Measurements from ENCODE around the gene DPF3.

Gene DPF3

GRCh38 chr14:72893636-72894322 is at the start of gene DPF3:
DPF3 (minus strand) TSS chr14:72894101; CDS start chr14:72894088, 13 bp downstream.
- peak; percentile 94 to 97 (median 95) for DNase-seq

- DNase-seq = no peak
These were observed 49.0 kb upstream of the DPF3 start for GRCh38 chr14:72942934-72943333.

DNA sequence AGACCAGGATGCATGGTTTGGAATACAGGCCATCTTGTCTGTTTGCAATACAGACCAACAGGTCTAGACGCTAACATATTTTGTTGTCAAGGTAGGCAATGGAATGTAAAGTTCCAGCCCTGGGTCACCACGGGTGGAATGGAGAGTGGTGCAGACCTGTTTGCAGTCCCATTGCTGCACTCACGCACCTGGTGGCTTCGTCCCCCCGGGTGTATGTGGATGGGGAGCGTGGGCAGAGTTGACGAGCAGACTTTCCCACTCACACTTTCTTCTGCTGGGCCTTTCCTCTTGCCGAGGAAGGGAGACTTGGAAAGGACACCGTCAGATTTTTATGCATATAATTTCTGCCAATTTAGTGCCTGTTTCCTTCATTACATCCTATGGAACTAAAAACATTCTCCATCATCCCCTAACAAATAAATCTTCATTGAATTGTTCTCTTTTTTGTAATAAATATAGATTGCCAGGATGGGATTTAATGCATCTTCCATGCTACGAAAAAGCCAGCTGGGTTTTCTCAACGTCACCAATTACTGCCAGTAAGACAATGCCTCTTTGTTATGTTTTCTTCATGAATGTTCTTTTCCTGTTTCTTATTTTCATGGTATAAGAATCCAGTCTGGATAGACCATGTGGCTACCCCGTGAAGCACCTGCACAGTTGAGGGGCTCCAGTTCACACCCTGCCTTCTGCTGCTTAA is 47.5 kb upstream of the DPF3 start:
- no peak for DNase-seq

DNA sequence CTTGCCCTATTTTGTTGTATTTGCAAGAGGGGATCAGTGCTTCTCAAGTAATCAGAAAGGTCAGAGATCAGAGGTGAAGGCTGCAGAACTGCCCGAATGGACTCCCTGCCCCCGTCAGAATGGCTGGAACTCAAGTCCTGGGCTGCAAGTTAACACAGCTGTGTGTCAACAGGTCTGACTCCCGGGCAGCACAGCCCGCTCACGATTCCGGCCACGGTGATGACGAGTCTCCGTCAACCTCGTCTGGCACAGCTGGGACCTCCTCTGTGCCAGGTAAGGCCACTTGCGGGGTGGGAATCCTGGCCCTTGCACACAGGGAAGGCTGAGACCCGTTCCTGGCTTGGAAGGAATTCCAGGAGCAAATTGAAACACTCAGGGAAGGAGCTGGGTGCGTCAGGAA is 45.7 kb upstream of the DPF3 start:
- no peak for DNase-seq

GRCh38 chr14:72932893-72933292 is 39.0 kb upstream of the DPF3 start:
- DNase-seq = no peak

GRCh38 chr14:72929316-72930080 is 35.6 kb upstream of the DPF3 start:
- no peak for DNase-seq

DNA sequence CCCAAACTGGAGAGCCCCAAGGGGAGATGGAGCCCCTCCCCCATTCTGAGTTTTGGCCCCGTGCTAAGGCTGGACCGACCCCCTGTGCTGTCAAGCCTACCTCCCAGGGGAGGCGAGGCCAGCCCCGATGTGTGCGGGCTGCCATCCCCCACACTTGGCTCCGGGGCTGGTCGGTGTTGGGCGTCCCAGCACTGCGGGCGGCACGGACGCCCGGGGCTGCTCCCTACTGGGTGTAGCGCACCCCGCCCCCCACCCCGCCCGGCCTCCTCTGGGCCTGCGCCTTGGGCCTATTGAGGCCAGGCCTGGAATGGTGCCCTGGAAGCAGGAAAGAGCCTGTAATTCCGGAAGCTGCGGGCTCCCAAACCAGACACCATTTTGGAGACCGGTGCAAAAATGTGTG is 35.0 kb upstream of the DPF3 start:
- DNase-seq = no peak

- peak; percentile 97 to 99 (median 99) for DNase-seq
These were observed 32.6 kb upstream of the DPF3 start, which contains the start of gene DCAF4 for GRCh38 chr14:72926292-72927028. DCAF4 (plus strand) TSS chr14:72926464; CDS start chr14:72937979, 11,515 bp downstream.

DNA sequence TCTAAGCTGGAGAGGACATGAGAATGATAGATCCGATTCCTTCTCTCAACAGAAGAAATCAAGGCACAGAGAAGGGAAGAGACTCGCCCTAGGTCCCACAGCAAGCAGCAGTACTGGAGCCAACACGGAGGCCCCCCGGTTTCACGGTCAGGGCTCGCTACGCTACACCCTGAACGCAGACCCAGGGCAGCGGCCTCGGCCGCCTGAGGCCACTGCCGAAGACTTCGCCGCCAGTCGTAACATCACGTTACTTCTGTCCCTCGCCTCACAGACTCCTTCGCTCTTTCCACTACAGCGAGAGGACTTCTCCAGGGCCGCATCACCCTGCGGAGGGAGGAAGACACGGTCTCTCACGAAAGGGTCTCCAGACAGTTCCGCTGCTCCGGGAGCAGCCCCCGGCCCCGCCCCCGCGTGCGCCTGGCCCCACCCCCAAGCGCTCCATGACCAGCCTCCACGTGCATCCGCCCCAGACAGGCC is 32.0 kb upstream of the DPF3 start:
- no peak for DNase-seq

GRCh38 chr14:72925171-72925759 is 31.4 kb upstream of the DPF3 start:
- DNase-seq = no peak

DNA sequence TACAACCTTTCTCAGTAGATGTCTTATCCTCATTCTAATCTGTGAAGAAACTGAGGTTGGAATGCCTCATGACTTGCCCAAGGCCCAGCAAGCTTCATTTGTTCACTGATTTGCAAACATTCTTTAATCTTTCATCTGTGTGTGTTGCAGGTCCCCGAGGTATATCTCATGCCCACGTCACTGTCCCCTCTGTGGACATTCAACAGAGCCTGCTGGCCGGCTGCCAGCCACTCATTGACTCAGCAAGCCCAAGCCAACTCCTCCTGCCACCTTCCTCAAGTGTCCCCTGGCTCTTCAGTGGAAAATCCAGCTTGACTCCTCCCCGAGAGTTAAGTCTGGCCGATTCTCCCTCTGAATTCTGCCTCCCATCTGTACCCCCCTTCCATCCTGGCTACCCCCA is 30.4 kb upstream of the DPF3 start:
- DNase-seq = peak in 2 of 3 experiments; percentile 21 to 34

DNA sequence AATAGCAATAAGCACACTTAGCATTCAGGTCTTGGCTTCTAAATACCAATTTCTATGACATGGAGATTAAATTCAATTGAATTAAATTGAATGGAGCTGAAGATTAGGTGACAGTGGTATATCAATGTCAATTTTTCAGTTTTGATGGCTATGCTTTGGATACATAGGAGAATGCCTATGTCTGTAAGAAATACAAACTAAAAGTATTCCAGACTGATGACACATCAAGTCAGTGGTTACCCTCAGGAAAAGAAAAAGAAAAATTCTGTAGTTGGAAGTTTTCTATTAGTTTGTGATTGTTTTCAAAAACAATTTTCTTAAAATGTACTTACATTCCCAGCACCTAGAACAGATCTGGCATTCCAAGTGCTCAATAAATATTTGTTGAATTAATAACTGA is 27.5 kb upstream of the DPF3 start:
- no peak for DNase-seq

DNA sequence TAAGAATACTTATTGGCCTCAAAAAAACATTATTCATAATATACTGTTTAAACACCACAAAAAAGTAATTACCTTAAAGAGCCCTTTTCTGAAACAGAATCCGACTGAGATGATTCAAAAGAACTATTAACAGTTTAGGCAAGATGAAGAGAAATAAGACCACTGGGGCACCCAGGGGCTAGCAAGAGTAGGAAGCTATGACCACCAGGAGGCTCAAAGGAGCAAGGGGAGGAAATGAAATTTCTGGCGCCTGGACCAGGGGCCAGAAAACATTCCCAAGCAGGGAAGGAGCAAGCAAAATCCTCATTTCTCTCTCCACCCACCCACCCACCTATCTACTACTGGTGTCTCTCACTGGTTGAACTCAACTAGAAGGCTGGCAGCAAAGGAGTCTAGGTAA is 26.1 kb upstream of the DPF3 start:
- no peak for DNase-seq

GRCh38 chr14:72917094-72917802 is 23.3 kb upstream of the DPF3 start:
- no peak for DNase-seq

GRCh38 chr14:72916174-72916573 is 22.3 kb upstream of the DPF3 start:
- DNase-seq = no peak

GRCh38 chr14:72913809-72914208 is 19.9 kb upstream of the DPF3 start:
- DNase-seq = no peak

- no peak for DNase-seq
These were observed 15.3 kb upstream of the DPF3 start for GRCh38 chr14:72909163-72909562.

DNA sequence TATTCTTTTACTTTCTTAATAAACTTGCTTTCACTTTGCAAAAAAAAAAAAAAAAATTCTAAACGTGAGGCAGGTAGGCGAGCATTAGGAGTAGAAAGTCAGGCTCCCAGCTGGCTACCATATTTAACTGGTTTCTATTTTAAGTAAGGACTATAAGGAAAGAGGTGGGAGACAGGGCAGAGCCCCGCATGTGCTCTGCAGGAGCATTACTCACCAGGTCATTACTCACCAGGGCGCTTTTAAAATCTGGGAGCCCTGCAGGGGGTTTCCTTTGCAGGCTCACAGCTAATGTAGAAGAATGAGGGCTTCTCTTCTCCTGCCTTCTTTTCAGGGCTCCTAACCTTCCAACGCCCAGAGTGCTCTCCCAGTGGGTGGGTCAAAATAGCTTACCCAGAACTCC is 14.0 kb upstream of the DPF3 start:
- peak in 2 of 3 experiments; percentile 43 to 68 for DNase-seq

DNA sequence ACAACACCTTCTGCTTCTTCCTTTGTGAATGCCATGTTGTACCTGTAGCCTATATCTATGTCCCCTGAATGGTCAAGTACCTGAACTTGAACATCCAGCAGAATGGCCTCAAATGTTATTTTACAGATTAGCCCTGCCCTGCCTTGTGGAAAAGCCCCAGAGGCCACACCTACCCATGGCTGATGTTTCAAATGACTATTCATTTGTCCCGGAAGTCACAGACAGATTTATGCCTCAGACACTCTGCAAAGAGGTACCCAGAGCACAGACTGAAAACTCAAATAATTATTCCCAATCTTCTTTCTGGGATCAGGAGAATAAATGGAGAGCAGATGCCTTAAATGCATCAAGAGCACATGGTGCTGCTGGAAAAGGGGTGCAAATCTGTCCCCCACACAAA is 13.0 kb upstream of the DPF3 start:
- no peak for DNase-seq

DNA sequence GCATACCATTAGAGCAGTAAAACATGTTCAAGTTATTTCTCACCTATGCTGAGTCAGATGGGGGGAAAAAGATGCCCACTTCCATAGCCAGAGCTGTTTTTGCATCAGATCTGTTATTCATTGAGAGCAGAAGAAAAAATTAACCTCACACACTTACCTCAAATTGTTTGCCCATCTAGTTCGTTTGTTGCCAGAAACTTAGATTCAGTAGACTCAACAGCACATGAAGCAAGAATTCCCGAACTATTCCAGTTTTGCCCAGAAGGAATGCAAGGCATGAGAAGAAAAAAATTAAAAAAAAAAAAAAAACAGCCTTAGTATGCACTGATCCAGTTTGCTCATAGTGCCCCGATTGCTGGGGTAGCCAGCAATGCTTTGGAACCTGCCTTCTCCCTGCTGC is 12.4 kb upstream of the DPF3 start:
- DNase-seq = no peak

DNA sequence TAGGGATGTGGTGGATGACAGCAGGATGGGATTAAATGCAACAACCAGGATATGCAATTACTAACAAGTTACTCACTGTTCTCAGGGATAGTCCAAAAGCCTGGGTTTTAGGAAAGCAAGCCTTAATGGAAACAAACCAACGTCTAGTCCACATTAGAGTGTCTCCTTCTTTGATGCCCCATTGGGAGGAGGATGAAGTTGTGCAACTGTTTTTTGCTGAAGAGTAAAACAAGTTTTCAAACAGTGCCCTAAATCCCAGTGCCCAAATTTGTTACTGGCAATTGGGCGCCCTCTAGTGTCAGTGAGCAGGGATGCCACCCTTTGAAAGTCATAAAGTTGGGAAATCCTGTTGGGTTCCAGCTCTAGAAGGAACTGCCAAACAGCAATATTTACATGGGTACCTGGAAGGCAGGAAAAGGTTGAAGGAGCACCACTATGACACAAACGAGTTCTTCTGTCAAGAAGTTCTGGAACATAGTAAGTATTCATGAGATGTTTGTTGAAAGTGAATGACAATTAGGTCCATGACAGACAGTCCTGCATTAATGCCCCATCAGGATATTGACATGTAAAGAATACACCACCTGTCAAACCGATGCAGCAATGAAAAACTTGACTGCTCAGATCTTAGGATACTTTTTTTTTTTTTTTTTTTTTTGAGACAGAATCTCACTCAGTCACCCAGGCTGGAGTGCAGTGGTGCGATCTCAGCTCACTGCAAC is 11.1 kb upstream of the DPF3 start:
- peak; percentile 50 to 80 (median 74) for DNase-seq
